Karpas-422 (cell line): ENCODE results near the gene RARS2. TPM values are rescaled to one million over a fixed set of nuclear protein-coding genes. Genes with fewer than 3 reads are reported as not detected.
"Not testable (repeated sequence)": the region's sequence is repeated elsewhere in the genome, so short reads cannot be mapped to it uniquely, and the experiment has no call there.

Source experiments
- DNase-seq: peaks from one replicate; pipeline ENCODE4 v3.0.0-alpha.2; 2015
- H2AFZ ChIP-seq: fragments of 200-600 bp; sonication (generic); 2 replicates; pipeline ENCODE4 v1.6.1; 2014; ENCODE audit warnings: antibody characterized with exemption, low read length, mixed read lengths
- H3K27ac ChIP-seq: fragments of 200-600 bp; sonication (generic); 2 replicates; pipeline ENCODE4 v1.5.1; 2014; ENCODE audit warnings: mild to moderate bottlenecking, low read length, moderate library complexity
- H3K27me3 ChIP-seq: fragments of 200-600 bp; sonication (generic); 2 replicates; pipeline ENCODE4 v1.6.1; 2014; ENCODE audit warnings: low read length, mixed read lengths
- H3K36me3 ChIP-seq: fragments of 200-600 bp; sonication (generic); 2 replicates; pipeline ENCODE4 v1.6.1; 2014; ENCODE audit warnings: low read length, mixed read lengths; ENCODE audit not compliant: insufficient read depth
- H3K4me1 ChIP-seq: fragments of 200-600 bp; sonication (generic); 2 replicates; pipeline ENCODE4 v1.6.1; 2014; ENCODE audit warnings: mild to moderate bottlenecking, low read length, mixed read lengths
- H3K4me2 ChIP-seq: fragments of 200-600 bp; sonication (generic); 2 replicates; pipeline ENCODE4 v1.6.1; 2014; ENCODE audit warnings: low read length, low read depth, mild to moderate bottlenecking; ENCODE audit not compliant: poor library complexity, severe bottlenecking
- H3K4me3 ChIP-seq: fragments of 200-600 bp; sonication (generic); 2 replicates; pipeline ENCODE4 v1.5.1; 2014; ENCODE audit warnings: mild to moderate bottlenecking, antibody characterized with exemption, low read length, mixed read lengths
- H3K79me2 ChIP-seq: fragments of 200-600 bp; sonication (generic); 2 replicates; pipeline ENCODE4 v1.6.1; 2014; ENCODE audit warnings: mild to moderate bottlenecking, low read length, mixed read lengths
- H3K9ac ChIP-seq: fragments of 200-600 bp; sonication (generic); 2 replicates; pipeline ENCODE4 v1.6.0; 2014; ENCODE audit warnings: low read length
- H3K9me2 ChIP-seq: fragments of 200-600 bp; sonication (generic), shearing (Covaris generic); replicated peaks from 2 replicates; pipeline ENCODE4 v1.6.0; 2014; ENCODE audit warnings: mild to moderate bottlenecking, low read length, moderate library complexity; ENCODE audit not compliant: insufficient read depth
- H3K9me3 ChIP-seq: fragments of 300-700, 200-600 bp; sonication (generic); 2 replicates; pipeline ENCODE4 v1.6.1; 2014; ENCODE audit warnings: low read length, mixed read lengths
- H4K20me1 ChIP-seq: fragments of 200-600 bp; sonication (generic); 2 replicates; pipeline ENCODE4 v1.6.1; 2014; ENCODE audit warnings: mild to moderate bottlenecking, antibody characterized with exemption, low read length, low read depth; ENCODE audit not compliant: insufficient read depth
- total RNA-seq: library from RNA; depleted of rRNA; stranded (reverse); fragments of >200 nt; shearing (Covaris generic); gene quantifications from 2 replicates; pipeline ENCODE4 v1.2.3, GENCODE V29; 2014; ENCODE audit warnings: low replicate concordance

RARS2 gene
- total RNA-seq, 1 experiment from 2014 or later: 27.7 TPM

DNA sequence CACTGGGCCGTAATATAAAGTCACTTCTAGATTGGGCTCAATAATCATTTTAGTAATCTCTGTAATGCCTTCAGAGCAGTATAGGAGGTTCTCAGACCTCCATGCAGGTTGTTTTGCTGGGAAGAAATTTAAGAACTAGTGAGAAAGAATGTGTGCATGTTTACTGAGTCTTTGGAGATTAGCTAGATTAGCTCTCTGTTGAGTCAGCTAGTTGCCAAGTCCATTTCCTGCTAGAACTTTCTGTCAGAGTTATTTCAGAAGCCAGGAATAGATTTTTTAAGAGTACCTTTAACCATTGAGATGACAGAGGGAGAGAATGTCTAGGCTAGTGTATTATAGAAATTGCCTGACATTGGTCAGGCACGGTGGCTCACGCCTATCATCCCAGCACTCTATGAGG lies 33.5 kb upstream of the RARS2 start:
- Histone ChIP-seq H3K9me2 (no peaks in the 10 kb centered on the region), H3K4me1 (no peaks in the 10 kb centered on the region), H3K4me3 (no peak overlapping the region), H3K9me3 (no peaks in the 10 kb centered on the region), H2AFZ (no peak overlapping the region), H3K36me3 (peaks cover 18% of the 10 kb centered on the region; the same call in 1 of the 2 replicates), H3K27ac (no peak overlapping the region), H3K79me2 (no peaks in the 10 kb centered on the region), H3K9ac (no peak overlapping the region), H3K27me3 (no peaks in the 10 kb centered on the region), H3K4me2 (no peak overlapping the region), H4K20me1 (no peaks in the 10 kb centered on the region)
- DNase-seq: no peak

DNA sequence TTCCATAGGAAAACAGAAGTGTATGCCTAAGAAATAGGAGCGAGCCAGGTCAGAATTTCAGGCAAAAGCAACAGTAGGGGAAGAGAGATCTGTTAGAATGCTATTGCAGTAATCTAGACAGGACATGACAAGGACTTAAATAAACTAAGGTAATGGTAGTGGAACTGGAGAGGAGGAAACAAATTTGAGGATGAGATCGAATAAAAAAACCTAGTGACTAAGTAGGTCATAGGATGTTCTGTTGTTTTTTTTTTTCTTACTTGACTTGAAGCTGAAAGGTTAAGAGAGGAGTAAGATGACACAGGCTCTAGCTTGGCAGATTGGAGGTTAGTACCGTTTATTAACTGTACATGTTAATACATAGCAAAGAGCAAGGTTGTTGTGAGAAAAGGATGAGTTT lies 28.7 kb upstream of the RARS2 start:
- DNase-seq: no peak
- H3K9me2 ChIP-seq: no peaks in the 10 kb centered on the region
- peaks cover 32% of the 10 kb centered on the region; the same call in 1 of the 2 replicates for H3K36me3 ChIP-seq
- no peak overlapping the region for H3K9ac ChIP-seq
- no peak overlapping the region for H2AFZ ChIP-seq
- H4K20me1 ChIP-seq: no peaks in the 10 kb centered on the region
- H3K4me2 ChIP-seq: no peak overlapping the region
- H3K4me3 ChIP-seq: no peak overlapping the region
- no peaks in the 10 kb centered on the region for H3K27me3 ChIP-seq
- no peaks in the 10 kb centered on the region for H3K4me1 ChIP-seq
- no peak overlapping the region for H3K27ac ChIP-seq
- H3K9me3 ChIP-seq: no peaks in the 10 kb centered on the region
- 0 out of 2 replicates have a peak, but pooled peaks cover 5% of the 10 kb centered on the region for H3K79me2 ChIP-seq

DNA sequence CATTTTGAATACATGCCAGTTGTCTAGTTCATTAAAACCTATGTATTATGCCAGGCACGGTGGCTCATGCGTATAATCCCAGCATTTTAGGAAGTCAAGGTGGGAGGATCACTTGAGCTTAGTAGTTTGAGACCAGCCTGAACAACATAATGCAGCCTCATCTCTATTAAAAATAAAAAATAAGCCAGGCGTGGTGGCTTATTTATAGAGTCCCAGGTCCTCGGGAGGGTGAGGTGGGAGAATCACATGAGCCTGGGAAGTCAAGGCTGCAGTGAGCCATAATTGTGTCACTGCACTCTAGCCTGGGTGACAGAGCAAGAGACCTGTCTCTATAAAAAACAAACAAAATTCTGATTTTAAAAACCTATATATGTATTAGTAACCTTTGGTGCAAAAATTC lies 27.6 kb upstream of the RARS2 start:
- H2AFZ ChIP-seq: no peak overlapping the region
- H3K4me1 ChIP-seq: no peaks in the 10 kb centered on the region
- H3K4me3 ChIP-seq: no peak overlapping the region
- no peaks in the 10 kb centered on the region for H3K9me3 ChIP-seq
- no peak overlapping the region for H3K27ac ChIP-seq
- no peak for DNase-seq
- 0 out of 2 replicates have a peak, but pooled peaks cover 5% of the 10 kb centered on the region for H3K79me2 ChIP-seq
- H4K20me1 ChIP-seq: no peaks in the 10 kb centered on the region
- no peak overlapping the region for H3K4me2 ChIP-seq
- peaks cover 29% of the 10 kb centered on the region for H3K36me3 ChIP-seq
- H3K27me3 ChIP-seq: no peaks in the 10 kb centered on the region
- no peak overlapping the region for H3K9ac ChIP-seq
- H3K9me2 ChIP-seq: no peaks in the 10 kb centered on the region

DNA sequence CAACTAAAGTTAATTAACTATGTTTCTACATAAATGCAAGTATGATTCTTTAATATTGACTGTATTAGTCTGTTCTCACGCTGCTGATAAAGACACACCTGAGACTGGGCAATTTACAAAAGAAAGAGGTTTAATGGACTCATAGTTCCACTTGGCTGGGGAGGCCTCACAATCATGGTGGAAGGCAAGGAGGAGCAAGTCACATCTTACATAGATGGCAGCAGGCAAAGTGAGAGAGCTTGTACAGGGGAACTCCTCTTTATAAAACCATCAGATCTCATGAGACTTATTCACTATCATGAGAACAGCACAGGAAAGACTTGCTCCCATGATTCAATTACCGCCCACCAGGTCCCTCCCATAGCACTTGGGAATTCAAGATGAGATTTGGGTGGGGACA lies 23.2 kb upstream of the RARS2 start:
- H4K20me1 ChIP-seq, H3K4me1 ChIP-seq, H3K9ac ChIP-seq, H3K27me3 ChIP-seq, DNase-seq, H3K9me3 ChIP-seq, H3K4me3 ChIP-seq, H3K79me2 ChIP-seq, H2AFZ ChIP-seq, H3K9me2 ChIP-seq, H3K27ac ChIP-seq, H3K4me2 ChIP-seq: not testable (repeated sequence)
- peaks cover 33% of the 10 kb centered on the region for H3K36me3 ChIP-seq

DNA sequence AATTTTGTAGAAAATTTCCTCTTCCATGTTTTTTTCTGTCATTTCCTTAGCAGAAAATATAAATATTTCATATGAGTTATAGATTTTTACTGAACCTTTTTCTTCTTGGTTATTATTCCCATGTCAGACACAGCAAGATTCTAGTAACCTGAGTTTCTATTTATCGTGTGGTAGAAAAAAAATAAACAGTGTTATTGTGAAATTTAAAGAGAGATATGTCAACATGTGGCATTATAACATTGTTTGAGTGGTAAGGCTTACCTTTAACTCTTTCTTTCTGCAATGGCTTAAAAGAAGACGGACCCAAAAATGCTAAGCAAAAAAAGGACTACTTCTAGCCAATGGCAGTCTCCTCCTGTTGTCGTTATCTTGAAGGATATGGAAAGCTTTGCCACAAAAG lies 19.0 kb upstream of the RARS2 start:
- DNase-seq: no peak
- H3K4me2 ChIP-seq: no peak overlapping the region
- H3K9me2 ChIP-seq: no peaks in the 10 kb centered on the region
- no peak overlapping the region for H3K4me3 ChIP-seq
- H3K9ac ChIP-seq: no peak overlapping the region
- H3K27me3 ChIP-seq: no peaks in the 10 kb centered on the region
- peaks cover 6% of the 10 kb centered on the region for H3K4me1 ChIP-seq
- peaks cover 22% of the 10 kb centered on the region for H3K36me3 ChIP-seq
- no peaks in the 10 kb centered on the region for H3K9me3 ChIP-seq
- H4K20me1 ChIP-seq: no peaks in the 10 kb centered on the region
- H3K79me2 ChIP-seq: no peaks in the 10 kb centered on the region
- H3K27ac ChIP-seq: no peak overlapping the region
- no peak overlapping the region for H2AFZ ChIP-seq

DNA sequence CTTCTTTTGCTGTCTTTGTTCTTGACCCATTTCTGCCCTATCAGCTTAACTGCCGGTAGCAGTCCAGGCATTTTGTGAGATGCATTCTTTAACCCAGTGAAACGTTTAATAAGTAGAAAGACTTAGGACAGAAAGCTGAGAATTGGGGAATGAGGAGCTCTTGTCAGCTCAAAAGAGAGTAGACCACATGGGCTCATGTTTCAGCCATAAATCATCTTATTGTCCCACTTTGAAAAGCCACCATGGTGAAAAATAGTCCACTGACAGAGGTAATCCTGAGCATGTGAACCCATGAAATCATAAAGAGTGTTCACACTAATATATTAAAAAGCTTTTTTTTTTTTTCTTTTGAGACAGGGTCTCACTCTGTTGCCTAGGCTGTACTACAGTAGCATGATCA lies 16.4 kb upstream of the RARS2 start:
- H3K4me3 ChIP-seq: no peak overlapping the region
- no peak overlapping the region for H2AFZ ChIP-seq
- peaks cover 13% of the 10 kb centered on the region; the same call in 1 of the 2 replicates for H3K36me3 ChIP-seq
- H3K79me2 ChIP-seq: 0 out of 2 replicates have a peak, but pooled peaks cover 5% of the 10 kb centered on the region
- no peaks in the 10 kb centered on the region for H4K20me1 ChIP-seq
- no peaks in the 10 kb centered on the region for H3K27me3 ChIP-seq
- H3K9me2 ChIP-seq: no peaks in the 10 kb centered on the region
- peaks cover 11% of the 10 kb centered on the region for H3K4me1 ChIP-seq
- no peak overlapping the region for H3K4me2 ChIP-seq
- H3K9me3 ChIP-seq: no peaks in the 10 kb centered on the region
- H3K9ac ChIP-seq: no peak overlapping the region
- no peak for DNase-seq
- no peak overlapping the region for H3K27ac ChIP-seq

DNA sequence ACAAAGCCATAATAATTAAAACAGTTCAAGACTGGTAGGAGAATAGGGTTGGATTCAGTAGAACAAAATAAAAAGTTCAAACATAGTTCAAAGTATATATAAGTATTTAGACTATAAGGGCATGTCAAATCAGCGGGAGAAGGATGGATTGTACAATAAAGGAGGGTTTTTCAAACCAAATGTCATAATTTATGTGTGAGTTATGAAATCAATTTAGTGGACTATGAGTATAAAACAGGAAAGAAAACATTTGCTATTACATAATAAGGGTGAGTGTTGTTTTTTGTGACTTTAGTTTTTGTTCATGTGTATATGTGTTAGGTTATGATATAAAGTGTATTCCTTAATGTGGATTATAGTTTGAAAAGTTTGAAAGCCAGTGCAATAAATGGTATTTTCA lies 10.8 kb upstream of the RARS2 start:
- Histone ChIP-seq H3K9ac (no peak overlapping the region), H3K9me3 (no peaks in the 10 kb centered on the region), H2AFZ (no peak overlapping the region), H3K27ac (no peak overlapping the region), H4K20me1 (no peaks in the 10 kb centered on the region), H3K9me2 (no peaks in the 10 kb centered on the region), H3K27me3 (no peaks in the 10 kb centered on the region), H3K4me3 (no peak overlapping the region), H3K4me2 (no peak overlapping the region), H3K36me3 (peaks cover 15% of the 10 kb centered on the region; the same call in 1 of the 2 replicates), H3K79me2 (peaks cover 14% of the 10 kb centered on the region), H3K4me1 (peaks cover 11% of the 10 kb centered on the region)
- DNase-seq: no peak

DNA sequence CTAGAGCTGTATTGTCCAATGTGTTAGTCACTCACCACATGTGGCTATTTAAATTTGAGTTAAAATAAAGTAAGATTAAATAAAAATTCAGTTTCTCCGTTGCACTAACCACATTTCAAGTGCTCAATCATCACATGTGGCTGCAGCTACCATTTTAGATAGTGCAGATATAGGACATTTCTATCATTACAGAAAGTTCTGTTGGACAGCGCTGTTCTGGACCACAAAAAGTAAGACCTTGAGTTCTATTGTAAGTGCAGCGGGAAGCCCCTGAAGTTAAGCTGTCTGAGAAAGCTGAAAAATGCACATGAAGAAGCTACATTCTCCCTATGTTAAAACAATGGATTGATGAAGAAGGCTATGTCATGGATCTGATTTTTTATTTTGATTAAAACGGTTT lies 1.2 kb upstream of the RARS2 start:
- H3K27me3 ChIP-seq: no peaks in the 10 kb centered on the region
- no peak overlapping the region for H3K27ac ChIP-seq
- H3K9me2 ChIP-seq: no peaks in the 10 kb centered on the region
- H3K4me1 ChIP-seq: peaks cover 32% of the 10 kb centered on the region
- peaks cover 91% of the 10 kb centered on the region for H3K79me2 ChIP-seq
- H2AFZ ChIP-seq: no peak overlapping the region
- peak overlapping the region; percentile 85 for H3K9ac ChIP-seq
- peak; percentile 49 for DNase-seq
- 0 out of 2 replicates have a peak, but pooled peaks cover 5% of the 10 kb centered on the region for H4K20me1 ChIP-seq
- peak overlapping the region; percentile 91 for H3K4me3 ChIP-seq
- peaks cover 27% of the 10 kb centered on the region for H3K36me3 ChIP-seq
- peak overlapping the region; percentile 87 for H3K4me2 ChIP-seq
- no peaks in the 10 kb centered on the region for H3K9me3 ChIP-seq
